Renal pelvis (tissue), 12 donors: ENCODE results near the gene ATP2B1. TPM values are rescaled to one million over a fixed set of nuclear protein-coding genes. Genes with fewer than 3 reads are reported as not detected.
"Not testable (repeated sequence)": the region's sequence is repeated elsewhere in the genome, so short reads cannot be mapped to it uniquely, and the experiment has no call there.

Source experiments
- DNase-seq: peaks from one replicate; pipeline ENCODE4 v3.0.0-alpha.2; 2013
- long read RNA-seq, 16 experiments: transcript quantifications; one replicate each; lab custom pipeline, GENCODE V29; 2026
- polyA plus RNA-seq, 3 donors: library from polyadenylated mRNA; unstranded; fragments of 120-200 nt; gene quantifications; one replicate each; pipeline ENCODE4 v1.2.1, GENCODE V29; 2013; ENCODE audit not compliant: insufficient read length in 3 of 3

Gene ATP2B1
- 100 to 1,000 TPM in 2 of 3 donors, 10 to 100 TPM in 1; 95.1 to 103 (median 101) TPM for polyA plus RNA-seq
- long read RNA-seq, donor 1, partial matches to known transcripts, result 36 of 39 reads
- long read RNA-seq, donor 1, other reads (novel, unspliced or antisense), result 0 of 39 reads
- long read RNA-seq, donor 2, full-length matches to known transcripts, result 12 of 64 reads
- long read RNA-seq, donor 2, partial matches to known transcripts, result 52 of 64 reads
- long read RNA-seq, donor 2, other reads (novel, unspliced or antisense), result 0 of 64 reads
- long read RNA-seq, donor 3, full-length matches to known transcripts, result 6 of 61 reads
- long read RNA-seq, donor 3, partial matches to known transcripts, result 55 of 61 reads
- long read RNA-seq, donor 3, other reads (novel, unspliced or antisense), result 0 of 61 reads
- long read RNA-seq, donor 4, transcript ATP2B1-205 (2 exons, 874 nt), result major isoform, 5 of 14 reads
- long read RNA-seq, donor 4, partial matches to known transcripts, result 9 of 14 reads
- long read RNA-seq, donor 4, other reads (novel, unspliced or antisense), result 0 of 14 reads
- long read RNA-seq, donor 5, partial matches to known transcripts, result 13 of 16 reads
- long read RNA-seq, donor 5, other reads (novel, unspliced or antisense), result 0 of 16 reads
- long read RNA-seq, donor 6, full-length matches to known transcripts, result 24 of 86 reads
- long read RNA-seq, donor 6, partial matches to known transcripts, result 62 of 86 reads
- long read RNA-seq, donor 6, other reads (novel, unspliced or antisense), result 0 of 86 reads
- long read RNA-seq, donor 7, full-length matches to known transcripts, result 20 of 116 reads
- long read RNA-seq, donor 7, partial matches to known transcripts, result 96 of 116 reads
- long read RNA-seq, donor 7, other reads (novel, unspliced or antisense), result 0 of 116 reads
- long read RNA-seq, donor 8, full-length matches to known transcripts, result 5 of 56 reads
- long read RNA-seq, donor 8, partial matches to known transcripts, result 51 of 56 reads
- long read RNA-seq, donor 8, other reads (novel, unspliced or antisense), result 0 of 56 reads
- long read RNA-seq, donor 9, full-length matches to known transcripts, result 7 of 44 reads
- long read RNA-seq, donor 9, partial matches to known transcripts, result 37 of 44 reads
- long read RNA-seq, donor 9, other reads (novel, unspliced or antisense), result 0 of 44 reads
- long read RNA-seq, donor 10, transcript ATP2B1-205 (2 exons, 874 nt), result major isoform, 6 of 99 reads
- long read RNA-seq, donor 10, partial matches to known transcripts, result 91 of 99 reads
- long read RNA-seq, donor 10, other reads (novel, unspliced or antisense), result 0 of 99 reads
- long read RNA-seq, donor 11, partial matches to known transcripts, result 46 of 52 reads
- long read RNA-seq, donor 11, other reads (novel, unspliced or antisense), result 0 of 52 reads
- long read RNA-seq, donor 12, full-length matches to known transcripts, result 9 of 61 reads
- long read RNA-seq, donor 12, partial matches to known transcripts, result 52 of 61 reads
- long read RNA-seq, donor 12, other reads (novel, unspliced or antisense), result 0 of 61 reads
- long read RNA-seq, donor 13, partial matches to known transcripts, result 20 of 25 reads
- long read RNA-seq, donor 13, other reads (novel, unspliced or antisense), result 0 of 25 reads
- long read RNA-seq, donor 14, result 0 reads
- long read RNA-seq, donor 15, full-length matches to known transcripts, result 26 of 130 reads
- long read RNA-seq, donor 15, partial matches to known transcripts, result 104 of 130 reads
- long read RNA-seq, donor 15, other reads (novel, unspliced or antisense), result 0 of 130 reads
- long read RNA-seq, donor 16, partial matches to known transcripts, result 63 of 67 reads
- long read RNA-seq, donor 16, other reads (novel, unspliced or antisense), result 0 of 67 reads

DNA sequence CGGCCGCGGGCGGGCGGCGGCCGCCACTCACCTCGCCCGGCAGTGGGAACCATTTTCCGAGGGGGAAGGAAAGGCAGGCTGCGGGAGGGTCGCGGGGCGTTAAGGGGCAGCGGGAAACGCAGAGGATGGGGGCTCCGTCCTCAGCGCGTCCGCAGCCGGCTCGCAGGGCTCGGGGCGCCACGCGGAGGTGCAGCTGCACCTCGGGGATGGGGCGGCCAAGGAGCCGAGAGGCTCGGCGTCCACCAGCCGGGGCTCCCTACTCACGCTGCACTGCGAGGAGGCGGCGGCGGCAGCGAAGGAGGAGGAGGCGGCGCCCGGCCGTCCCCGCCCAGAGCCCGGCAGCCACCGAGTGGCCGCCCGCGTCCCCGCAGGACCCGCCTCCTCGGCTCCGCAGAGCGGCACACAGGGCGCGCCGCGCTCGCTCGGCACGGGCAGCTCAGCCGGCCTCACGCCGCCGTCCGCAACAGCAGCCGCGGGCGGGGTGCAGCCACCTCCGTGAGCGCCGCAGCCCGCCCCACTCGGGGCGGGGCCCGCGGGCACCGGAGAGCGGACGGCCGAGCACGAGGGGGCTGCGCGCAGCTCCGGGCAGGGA lies at the start of gene ATP2B1:
ATP2B1 (minus strand) TSS at position 274 of the 592 bp plus-strand sequence. CDS start 52,952 bp downstream, outside the sequence.
- peak; percentile 85 for DNase-seq

DNA sequence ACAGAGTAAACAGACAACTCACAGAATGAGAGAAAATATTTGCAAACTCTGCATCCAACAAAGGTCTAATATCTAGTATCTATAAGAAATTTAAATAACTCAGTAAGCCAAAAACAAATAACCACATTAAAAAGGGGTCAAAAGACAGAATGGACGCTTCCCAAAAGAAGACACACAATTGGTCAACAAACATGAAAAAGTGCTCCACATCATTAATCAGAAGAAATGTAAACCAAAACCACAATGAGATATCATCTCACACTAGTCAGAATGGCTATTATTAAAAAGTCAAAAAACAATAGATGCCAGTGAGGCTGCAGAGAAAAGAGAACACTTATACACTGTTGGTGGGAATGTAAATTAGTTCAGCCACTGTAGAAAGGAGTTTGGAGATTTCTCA lies 49.3 kb upstream of the ATP2B1 start:
- DNase-seq, result not testable (repeated sequence)

DNA sequence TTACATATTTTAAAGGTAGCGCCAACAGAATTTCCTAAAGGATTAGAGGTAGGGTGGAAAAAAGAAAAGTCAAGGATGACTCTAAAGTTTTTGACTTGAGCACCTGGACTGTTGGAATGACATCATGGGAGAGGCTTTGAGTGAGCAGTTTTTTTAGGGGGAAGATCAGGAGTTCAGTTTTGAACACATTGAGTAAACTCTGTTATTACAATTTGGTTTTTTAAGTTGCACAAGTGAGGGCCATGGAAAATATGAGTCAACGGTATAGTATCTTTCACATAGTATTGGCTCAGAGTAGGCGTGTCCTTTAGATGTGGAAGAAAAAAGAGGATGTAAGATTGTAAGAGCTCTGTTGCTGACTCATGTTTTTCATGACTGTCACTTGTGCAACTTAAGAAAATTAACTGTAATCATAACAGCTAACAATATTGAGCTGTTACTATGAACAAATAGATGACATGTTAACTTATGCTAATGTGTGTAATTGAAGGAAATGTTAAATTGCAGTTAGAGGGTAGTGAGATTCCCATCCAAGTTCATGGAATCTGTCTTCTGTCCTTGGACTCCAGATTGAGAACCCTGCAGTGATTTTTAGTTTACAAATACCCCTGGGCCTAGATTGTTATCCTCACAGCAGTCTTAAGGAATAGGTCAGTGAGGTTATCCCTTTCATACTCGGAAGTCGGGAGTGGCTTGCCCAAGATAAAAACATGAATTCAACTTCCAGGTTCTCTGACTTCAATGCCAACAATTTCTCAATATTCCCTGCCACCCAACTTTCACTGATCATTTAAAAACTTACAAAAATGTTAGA lies 48.2 kb upstream of the ATP2B1 start:
- DNase-seq, result peak; percentile 9

- DNase-seq, result no peak
Measured at GRCh38 chr12:89756194-89756584, 47.6 kb upstream of the ATP2B1 start.

DNA sequence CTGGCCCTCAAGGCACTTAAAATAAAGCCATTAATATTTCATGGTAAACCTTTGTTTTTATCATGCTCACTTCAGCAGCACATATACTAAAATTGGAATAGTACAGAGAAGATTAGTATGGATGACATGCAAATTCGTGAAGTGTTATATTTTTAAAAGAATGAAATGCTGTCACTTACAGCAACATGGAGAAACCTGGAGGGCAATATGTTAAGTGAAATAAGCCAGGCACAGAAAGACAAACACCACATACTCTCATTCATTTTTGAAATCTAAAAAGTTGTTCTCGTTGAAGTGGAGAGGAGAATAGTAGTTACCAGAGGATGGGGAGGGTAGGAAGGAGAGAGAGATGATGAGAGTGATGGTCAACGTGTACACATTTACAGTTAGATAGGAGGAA lies 45.4 kb upstream of the ATP2B1 start:
- DNase-seq, result no peak

DNA sequence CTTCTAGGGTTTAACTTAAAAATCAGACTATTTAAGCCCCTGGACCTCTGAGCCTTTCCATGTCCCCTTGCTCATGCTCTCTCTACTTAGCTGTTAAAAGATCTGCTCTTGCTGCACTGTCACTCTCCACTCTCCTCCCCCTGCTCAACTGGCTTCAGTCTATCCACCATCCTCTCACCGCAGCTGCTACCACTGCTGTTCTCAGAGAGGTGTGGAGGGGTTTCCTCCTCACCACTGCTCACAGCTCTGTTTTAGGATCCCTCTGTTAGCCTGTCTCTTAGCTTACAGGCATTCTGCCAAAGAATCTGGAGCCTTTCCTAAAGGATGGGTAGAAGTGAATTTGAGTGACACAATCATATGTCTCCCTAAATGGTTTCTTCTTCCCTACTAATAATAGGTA lies 43.7 kb upstream of the ATP2B1 start:
- no peak for DNase-seq

- no peak for DNase-seq
Measured at GRCh38 chr12:89750389-89751351, 42.0 kb upstream of the ATP2B1 start.

GRCh38 chr12:89748791-89749190 lies 40.2 kb upstream of the ATP2B1 start:
- DNase-seq, result no peak

DNA sequence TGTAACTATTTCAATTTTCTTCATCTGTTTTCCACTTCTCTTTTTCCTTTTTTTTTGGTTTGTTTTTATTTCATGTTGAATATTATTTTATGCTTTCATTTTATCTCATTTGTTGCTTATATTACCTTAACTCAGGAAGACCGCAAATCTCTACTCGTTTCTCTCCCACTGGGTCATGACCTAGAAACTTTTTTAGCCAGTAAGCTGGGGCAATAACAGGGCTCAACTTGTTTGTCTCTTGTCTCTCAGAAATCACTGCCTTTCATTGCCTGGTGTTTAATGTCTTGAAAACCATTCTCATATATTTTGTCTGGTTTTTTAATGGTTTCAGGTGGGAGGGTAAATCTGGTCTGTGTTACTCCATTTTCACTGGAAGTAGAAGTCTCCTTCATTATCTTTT lies 36.6 kb upstream of the ATP2B1 start:
- no peak for DNase-seq

DNA sequence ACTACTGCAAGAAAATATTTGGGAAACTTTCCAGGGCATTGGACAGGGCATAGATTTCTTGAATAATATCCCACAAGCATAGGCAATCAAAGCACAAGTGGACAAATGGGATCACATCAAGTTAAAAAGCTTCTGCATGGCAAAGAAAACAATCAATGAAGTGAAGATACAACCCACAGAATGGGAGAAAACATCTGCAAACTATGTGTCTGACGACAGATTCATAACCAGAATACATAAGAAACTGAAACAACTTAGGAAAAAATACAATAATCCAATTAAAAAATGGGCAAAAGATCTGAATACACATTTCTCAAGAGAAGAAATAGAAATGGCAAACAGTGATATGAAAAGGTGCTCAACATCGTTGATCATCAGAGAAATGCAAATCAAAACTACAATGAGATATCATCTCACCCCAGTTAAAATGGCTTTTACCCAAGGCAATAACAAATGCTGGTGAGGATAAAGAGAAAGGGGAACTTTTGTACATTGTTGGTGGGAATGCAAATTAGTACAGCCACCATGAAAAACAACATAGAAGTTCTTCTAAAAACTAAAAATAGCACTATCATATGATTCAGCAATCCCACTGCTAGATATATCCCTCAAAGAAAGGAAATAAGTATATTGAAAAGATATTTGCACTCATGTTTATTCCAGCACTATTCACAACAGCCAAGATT lies 33.8 kb upstream of the ATP2B1 start:
- no peak for DNase-seq

- DNase-seq, result no peak
Measured at GRCh38 chr12:89740943-89741342, 32.3 kb upstream of the ATP2B1 start.

- DNase-seq, result no peak
Measured at GRCh38 chr12:89736995-89737394, 28.4 kb upstream of the ATP2B1 start.

- DNase-seq, result no peak
Measured at GRCh38 chr12:89733579-89734201, 25.1 kb upstream of the ATP2B1 start.

- DNase-seq, result no peak
Measured at GRCh38 chr12:89732522-89732921, 23.9 kb upstream of the ATP2B1 start.

DNA sequence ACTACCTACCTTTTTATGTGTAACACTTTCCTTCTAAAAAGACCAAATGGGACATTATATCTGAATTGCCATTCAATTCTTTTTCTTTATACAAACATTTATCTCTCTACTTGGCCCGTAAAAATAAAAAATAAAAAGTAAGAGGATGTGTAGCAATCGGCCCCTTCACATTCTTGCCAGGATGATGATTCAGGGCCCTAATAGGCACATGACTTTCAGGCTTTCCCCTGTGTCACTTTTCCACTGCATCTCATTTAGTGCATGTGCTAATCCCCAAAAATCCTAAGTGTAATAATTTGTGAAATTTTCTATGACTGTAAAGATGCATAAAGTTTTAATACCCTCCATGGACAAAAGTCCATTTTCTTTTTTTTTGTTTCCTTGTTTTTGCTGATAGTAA lies 23.0 kb upstream of the ATP2B1 start:
- DNase-seq, result no peak

- DNase-seq, result no peak
Measured at GRCh38 chr12:89731089-89731488, 22.5 kb upstream of the ATP2B1 start.

GRCh38 chr12:89729946-89730459 lies 21.4 kb upstream of the ATP2B1 start:
- DNase-seq, result no peak
